PC-9 (cell line): ENCODE measurements around the gene WNT9A. TPM values are rescaled to one million over a fixed set of nuclear protein-coding genes. Genes with fewer than 3 reads are reported as not detected.
A peak's percentile ranks its signal among the peaks of the same experiment; 100 is the strongest.

Experiments
- BruUV-seq: library from RNA; stranded (reverse); fragments of 400-500 nt; replicated peaks from 2 replicates; lab custom pipeline; 2021; lab: Mats Ljungman, UMichigan
- CTCF ChIA-PET: fragments of 300-600 bp; sonication (Branson Sonifier 250); formaldehyde crosslinking; loops from one replicate; lab custom pipeline; 2022; ENCODE audit warnings: antibody characterized with exemption; lab: Charles Lee
- POLR2A ChIA-PET: fragments of 300-600 bp; sonication (Branson Sonifier 250); formaldehyde crosslinking; loops from one replicate; lab custom pipeline; 2022; ENCODE audit warnings: antibody characterized with exemption; ENCODE audit not compliant: unreplicated experiment; lab: Charles Lee
- DNase-seq, 2 experiments: peaks; one replicate each; pipeline versions ENCODE4 v3.0.0 to v3.0.0-alpha.2; 2015 to 2022; ENCODE audit warnings: mixed read lengths in 1 of 2
- H2AFZ ChIP-seq: fragments of 200-600 bp; sonication (generic); 2 replicates; pipeline ENCODE4 v1.8.1; 2017; ENCODE audit warnings: antibody characterized with exemption
- H3F3A ChIP-seq: fragments of 200-600 bp; sonication (generic); 2 replicates; pipeline ENCODE4 v1.8.1; 2017; ENCODE audit warnings: antibody characterized with exemption, mild to moderate bottlenecking, low read depth; ENCODE audit not compliant: insufficient read depth
- H3K27ac ChIP-seq: fragments of 200-600 bp; sonication (generic); 2 replicates; pipeline ENCODE4 v1.6.1; 2016; ENCODE audit warnings: mixed run types
- H3K27me3 ChIP-seq: fragments of 200-600 bp; sonication (generic); 2 replicates; pipeline ENCODE4 v1.6.1; 2016; ENCODE audit warnings: low read depth, mixed run types; ENCODE audit not compliant: insufficient read depth
- H3K36me3 ChIP-seq: fragments of 200-600 bp; sonication (generic); 2 replicates; pipeline ENCODE4 v1.6.1; 2016; ENCODE audit warnings: low read depth, mixed run types
- H3K4me1 ChIP-seq: fragments of 200-600 bp; sonication (generic); replicated peaks from 2 replicates; pipeline ENCODE4 v1.6.1; 2016; ENCODE audit warnings: mixed run types; ENCODE audit not compliant: insufficient read depth
- H3K4me2 ChIP-seq: fragments of 200-600 bp; sonication (generic); 2 replicates; pipeline ENCODE4 v1.6.1; 2017; ENCODE audit warnings: mixed run types
- H3K4me3 ChIP-seq: fragments of 200-600 bp; sonication (generic); 2 replicates; pipeline ENCODE4 v1.6.1; 2016; ENCODE audit warnings: mixed run types
- H3K79me2 ChIP-seq: fragments of 200-600 bp; sonication (generic); 2 replicates; pipeline ENCODE4 v1.6.1; 2017; ENCODE audit warnings: low read depth, mixed run types
- H3K9me2 ChIP-seq: fragments of 200-600 bp; sonication (generic); 2 replicates; pipeline ENCODE4 v1.8.1; 2017; ENCODE audit warnings: mild to moderate bottlenecking; ENCODE audit not compliant: insufficient read depth
- H3K9me3 ChIP-seq: fragments of 200-600 bp; sonication (generic); 2 replicates; pipeline ENCODE4 v1.8.1; 2016; ENCODE audit warnings: low read depth; ENCODE audit not compliant: insufficient read depth
- H4K20me1 ChIP-seq: fragments of 200-600 bp; sonication (generic); 2 replicates; pipeline ENCODE4 v1.8.1; 2017; ENCODE audit not compliant: insufficient read depth
- EZH2 ChIP-seq: fragments of 200-600 bp; sonication (generic); IDR thresholded peaks from 2 replicates; pipeline ENCODE4 v1.8.0; 2017; ENCODE audit warnings: antibody characterized with exemption, low read depth
- intact Hi-C: fragments of 100-400 bp; cut with micrococcal nuclease; formaldehyde crosslinking; loops from one replicate; pipeline ENCODE4 v1.10.0; 2022; ENCODE audit not compliant: unreplicated experiment
- total RNA-seq: library from RNA; stranded (reverse); gene quantifications from 2 replicates; pipeline ENCODE4 v1.2.3, GENCODE V29; 2021
- TF ChIP-seq, protein P1 (sequence below): fragments of 200-600 bp; sonication (generic); conservative IDR thresholded peaks from 2 replicates; pipeline ENCODE4 v1.6.1; 2017; ENCODE audit warnings: mixed run types, antibody characterized with exemption, mild to moderate bottlenecking, moderate library complexity

WNT9A gene
- total RNA-seq, 1 experiment from 2014 or later = 42.4 TPM

DNA sequence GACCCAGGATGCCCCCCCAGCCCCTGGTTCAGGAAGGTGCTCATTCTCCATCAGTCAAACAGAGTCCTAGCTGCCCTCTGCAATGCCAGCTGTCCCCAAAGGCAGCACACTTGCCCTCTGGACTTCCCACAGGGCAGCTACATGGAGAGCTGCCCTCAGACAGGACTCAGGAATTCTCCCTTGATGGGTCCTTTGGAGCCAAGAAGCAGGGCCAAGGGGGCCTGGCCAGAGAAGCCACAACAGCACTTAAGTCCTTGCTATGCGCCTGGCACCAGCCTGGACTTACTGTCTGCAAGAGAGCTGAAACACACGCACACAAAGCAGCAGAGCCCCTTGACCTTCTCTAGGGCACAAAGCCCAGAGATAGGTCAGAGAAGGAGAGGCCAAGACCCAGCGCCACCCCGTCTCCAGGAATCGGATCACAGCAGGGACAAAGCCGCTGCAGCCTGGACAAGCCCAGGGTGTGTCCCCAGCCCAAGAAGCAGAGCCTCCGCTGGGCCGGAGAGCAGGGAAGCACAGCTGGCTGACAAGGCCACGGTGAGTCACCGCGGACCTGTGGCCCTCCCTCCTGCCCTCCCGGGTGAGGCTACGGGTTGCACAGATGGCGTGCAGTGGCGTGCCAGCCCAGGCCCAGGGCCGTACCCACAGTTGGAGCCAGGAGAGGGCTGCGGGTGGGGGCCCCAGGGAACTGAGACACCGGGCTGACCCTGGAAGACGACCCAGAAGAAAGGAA, 1.7 kb downstream of the WNT9A start:
- ChIA-PET CTCF (interaction anchor here (0.6 to 1.7 kb wide), 7 partner anchors 8 to 187 kb away, joined by 3 to 10 read pairs (median 4); no protein-coding TSS in a partner anchor), POLR2A (interaction anchor here (0.5 to 1.0 kb wide), 5 partner anchors 158 to 1452 kb away, joined by 3 to 16 read pairs (median 3); no protein-coding TSS in a partner anchor)
- Histone ChIP-seq H3K4me1 (peaks cover 23% of the 10 kb centered on the region), H3K27me3 (no peaks in the 10 kb centered on the region), H3K79me2 (peaks cover 15% of the 10 kb centered on the region), H3K4me3 (peak overlapping the region; percentile 64; the same call in 1 of the 2 replicates), H3K27ac (peak overlapping the region; percentile 62), H3K36me3 (no peaks in the 10 kb centered on the region), H3K4me2 (peak overlapping the region; percentile 86), H2AFZ (no peak overlapping the region), H3K9me2 (no peaks in the 10 kb centered on the region), H4K20me1 (no peaks in the 10 kb centered on the region), H3F3A (peaks cover 18% of the 10 kb centered on the region; the same call in 1 of the 2 replicates), H3K9me3 (no peaks in the 10 kb centered on the region)
- TF ChIP-seq, protein P1, sequence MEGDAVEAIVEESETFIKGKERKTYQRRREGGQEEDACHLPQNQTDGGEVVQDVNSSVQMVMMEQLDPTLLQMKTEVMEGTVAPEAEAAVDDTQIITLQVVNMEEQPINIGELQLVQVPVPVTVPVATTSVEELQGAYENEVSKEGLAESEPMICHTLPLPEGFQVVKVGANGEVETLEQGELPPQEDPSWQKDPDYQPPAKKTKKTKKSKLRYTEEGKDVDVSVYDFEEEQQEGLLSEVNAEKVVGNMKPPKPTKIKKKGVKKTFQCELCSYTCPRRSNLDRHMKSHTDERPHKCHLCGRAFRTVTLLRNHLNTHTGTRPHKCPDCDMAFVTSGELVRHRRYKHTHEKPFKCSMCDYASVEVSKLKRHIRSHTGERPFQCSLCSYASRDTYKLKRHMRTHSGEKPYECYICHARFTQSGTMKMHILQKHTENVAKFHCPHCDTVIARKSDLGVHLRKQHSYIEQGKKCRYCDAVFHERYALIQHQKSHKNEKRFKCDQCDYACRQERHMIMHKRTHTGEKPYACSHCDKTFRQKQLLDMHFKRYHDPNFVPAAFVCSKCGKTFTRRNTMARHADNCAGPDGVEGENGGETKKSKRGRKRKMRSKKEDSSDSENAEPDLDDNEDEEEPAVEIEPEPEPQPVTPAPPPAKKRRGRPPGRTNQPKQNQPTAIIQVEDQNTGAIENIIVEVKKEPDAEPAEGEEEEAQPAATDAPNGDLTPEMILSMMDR = no peak
- TF ChIP-seq EZH2 = no peak
- BruUV-seq = no TSS peak
- intact Hi-C loops = loop anchor here (1.0 kb wide), 7 partner anchors 31 to 383 kb away; partner anchors contain the start of gene ZNF678
- peak; percentile 89 to 95 for DNase-seq

DNA sequence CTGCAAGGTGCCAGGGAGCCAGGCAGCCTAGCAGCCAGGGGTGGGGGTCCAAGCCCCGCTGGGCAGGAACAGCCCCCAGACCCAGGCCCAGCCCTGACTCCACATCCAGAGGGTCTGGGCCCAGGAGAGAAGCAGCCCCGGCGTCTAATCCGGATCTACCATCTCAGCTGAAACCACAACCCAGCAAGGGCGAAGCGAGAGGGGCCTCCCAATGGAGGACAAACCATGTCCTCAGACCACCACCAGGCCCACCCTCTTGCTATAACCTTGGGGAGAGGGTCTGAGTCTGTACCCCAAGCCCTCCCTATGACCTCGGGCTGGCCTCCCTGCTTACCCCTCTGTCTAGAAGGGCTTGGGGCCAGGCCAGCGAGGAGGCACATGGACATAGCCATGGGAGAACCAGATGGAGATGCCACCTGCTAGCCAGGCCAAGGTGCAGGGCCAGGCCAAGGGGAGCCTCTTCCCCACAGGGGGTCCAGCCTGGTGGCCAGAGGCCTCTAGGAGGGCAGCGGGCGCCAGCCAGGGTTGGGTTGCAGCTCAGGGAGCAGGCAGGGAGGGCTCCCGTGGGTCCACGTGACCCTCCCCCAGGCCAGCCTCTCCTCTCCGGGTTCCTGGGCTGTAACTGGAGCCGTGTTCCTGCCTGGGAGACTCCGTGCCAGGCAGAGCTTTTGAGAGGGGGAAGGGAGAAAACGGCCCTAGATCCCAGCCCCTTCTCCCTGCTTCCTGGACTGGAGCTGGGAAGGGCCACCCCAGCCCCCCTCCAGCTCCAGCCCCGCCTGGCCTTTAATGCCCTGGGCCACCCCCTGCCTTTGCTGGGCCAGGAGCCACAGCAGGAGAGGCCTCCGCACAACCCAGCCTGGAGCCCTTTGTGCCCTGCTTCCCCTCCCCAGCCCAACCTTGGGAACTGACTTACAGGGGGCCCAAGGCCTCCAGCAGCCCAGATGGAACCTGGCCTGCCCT, 2.5 kb downstream of the WNT9A start:
- ChIA-PET CTCF (interaction anchor here (0.6 to 1.7 kb wide), 6 partner anchors 8 to 186 kb away, joined by 3 to 10 read pairs (median 4); no protein-coding TSS in a partner anchor), POLR2A (interaction anchor here (0.5 to 0.7 kb wide), 6 partner anchors 157 to 1453 kb away, joined by 3 to 16 read pairs (median 5); no protein-coding TSS in a partner anchor)
- no peaks in the 10 kb centered on the region for H3K9me2 ChIP-seq
- TF ChIP-seq, protein P1 = no peak
- no peak for TF ChIP-seq EZH2
- H3K4me2 ChIP-seq = peak overlapping the region; percentile 86
- H3K36me3 ChIP-seq = no peaks in the 10 kb centered on the region
- no TSS peak for BruUV-seq
- H3K79me2 ChIP-seq = peaks cover 15% of the 10 kb centered on the region
- no peaks in the 10 kb centered on the region for H4K20me1 ChIP-seq
- H3K27me3 ChIP-seq = no peaks in the 10 kb centered on the region
- peak in 1 of 2 experiments; percentile 77 for DNase-seq
- peaks cover 23% of the 10 kb centered on the region for H3K4me1 ChIP-seq
- peak overlapping the region; percentile 62 for H3K27ac ChIP-seq
- intact Hi-C loops = no loop called here
- no peak overlapping the region for H2AFZ ChIP-seq
- no peaks in the 10 kb centered on the region for H3K9me3 ChIP-seq
- H3F3A ChIP-seq = peaks cover 18% of the 10 kb centered on the region; the same call in 1 of the 2 replicates
- H3K4me3 ChIP-seq = peak overlapping the region; percentile 64; the same call in 1 of the 2 replicates
